GM15510 (cell line): ENCODE data around the gene TCFL5.

ENCODE experiments used
- POLR2A ChIP-seq: IDR thresholded peaks from 3 replicates; pipeline ENCODE4 v1.6.1; 2011; ENCODE audit warnings: borderline replicate concordance; ENCODE audit not compliant: insufficient read length; ENCODE audit errors: extremely low read depth

The TCFL5 gene

DNA sequence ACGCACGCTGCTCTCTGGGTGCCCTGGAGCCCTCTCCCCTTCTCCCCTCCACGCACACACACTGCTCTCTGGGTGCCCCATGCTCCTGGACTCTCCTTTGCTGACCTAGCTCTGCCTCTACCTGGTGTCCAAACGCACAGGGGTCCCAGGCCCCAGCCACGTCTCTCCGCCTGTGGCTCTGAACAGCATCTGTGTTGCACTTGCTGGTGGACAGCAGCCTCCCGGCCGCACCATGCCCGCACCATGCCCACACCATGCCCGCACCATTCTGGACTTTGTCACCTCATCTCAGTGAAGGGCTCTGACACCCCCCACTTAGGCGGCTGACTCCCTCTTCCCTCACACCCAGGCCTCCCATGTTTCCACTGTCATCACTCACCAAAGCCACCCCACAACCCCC lies 21.8 kb downstream of the TCFL5 start:
- no peak for TF ChIP-seq POLR2A

DNA sequence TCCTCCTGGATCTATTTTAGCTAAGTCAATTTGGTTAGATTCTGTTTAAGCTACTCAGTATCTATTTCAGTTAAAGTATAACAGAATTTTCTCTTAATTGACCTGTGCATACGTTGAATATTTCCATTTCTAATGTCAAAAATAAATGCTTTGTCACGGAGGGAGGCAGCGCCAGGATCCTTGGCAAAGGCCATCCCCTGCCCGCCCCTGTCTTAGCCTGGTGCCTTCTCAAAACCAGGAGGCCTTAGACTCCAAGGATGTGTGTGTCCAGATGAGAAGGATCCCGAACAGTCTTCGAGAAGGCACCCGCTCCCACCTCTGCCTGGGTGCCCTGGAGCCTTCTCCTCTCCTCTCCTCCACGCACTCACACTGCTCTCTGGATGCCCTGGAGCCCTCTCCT lies 22.4 kb downstream of the TCFL5 start:
- no peak for TF ChIP-seq POLR2A

DNA sequence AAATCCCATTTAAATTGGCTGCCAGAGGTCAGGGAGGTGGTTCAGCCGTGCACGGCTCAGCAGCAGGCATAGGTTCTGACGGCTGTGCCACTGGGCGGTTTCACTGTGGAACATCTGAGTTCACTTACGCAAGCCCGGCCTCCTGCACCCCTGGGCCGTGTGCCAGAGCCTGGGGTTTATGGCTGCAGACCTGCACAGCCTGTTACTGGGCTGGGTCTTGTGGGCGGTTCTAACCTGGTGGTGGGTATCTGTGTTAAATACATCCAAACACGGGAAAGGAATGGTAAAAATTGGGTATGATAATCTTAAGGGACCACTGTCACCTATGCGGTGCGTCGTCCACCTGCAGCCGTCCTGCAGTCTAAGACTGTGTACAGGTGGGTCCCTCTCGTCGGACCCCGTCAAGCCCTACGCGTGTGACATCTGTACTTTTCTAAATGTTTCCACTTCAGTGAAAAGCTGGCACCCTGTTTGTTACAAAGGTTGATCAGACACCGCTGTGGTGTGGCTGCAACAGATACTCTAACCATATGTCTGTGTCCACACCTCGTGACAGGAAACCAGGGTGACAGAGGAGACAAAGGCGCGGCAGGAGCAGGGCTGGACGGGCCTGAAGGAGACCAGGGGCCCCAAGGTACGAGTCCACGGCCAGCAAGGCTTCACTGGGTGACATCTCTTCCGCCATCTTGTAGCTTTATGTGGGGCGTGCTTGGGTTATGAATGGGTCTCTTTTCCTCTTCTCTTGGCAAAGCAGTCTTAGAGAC lies 23.3 kb downstream of the TCFL5 start:
- no peak for TF ChIP-seq POLR2A

DNA sequence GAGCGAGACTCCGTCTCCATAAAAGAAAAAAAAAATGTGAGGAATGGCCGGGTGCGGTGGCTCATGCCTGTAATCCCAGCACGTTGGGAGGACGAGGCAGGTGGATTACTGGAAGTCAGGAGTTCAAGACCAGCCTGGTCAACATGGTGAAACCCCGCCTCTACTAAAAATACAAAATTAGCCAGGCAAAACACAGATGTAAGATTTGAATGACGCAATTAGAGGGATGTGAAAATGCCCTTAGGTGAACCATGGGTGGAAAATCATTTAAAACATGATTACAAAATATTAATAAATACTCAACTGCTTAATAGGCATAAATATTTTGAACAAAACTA lies 23.9 kb downstream of the TCFL5 start:
- no peak for TF ChIP-seq POLR2A

DNA sequence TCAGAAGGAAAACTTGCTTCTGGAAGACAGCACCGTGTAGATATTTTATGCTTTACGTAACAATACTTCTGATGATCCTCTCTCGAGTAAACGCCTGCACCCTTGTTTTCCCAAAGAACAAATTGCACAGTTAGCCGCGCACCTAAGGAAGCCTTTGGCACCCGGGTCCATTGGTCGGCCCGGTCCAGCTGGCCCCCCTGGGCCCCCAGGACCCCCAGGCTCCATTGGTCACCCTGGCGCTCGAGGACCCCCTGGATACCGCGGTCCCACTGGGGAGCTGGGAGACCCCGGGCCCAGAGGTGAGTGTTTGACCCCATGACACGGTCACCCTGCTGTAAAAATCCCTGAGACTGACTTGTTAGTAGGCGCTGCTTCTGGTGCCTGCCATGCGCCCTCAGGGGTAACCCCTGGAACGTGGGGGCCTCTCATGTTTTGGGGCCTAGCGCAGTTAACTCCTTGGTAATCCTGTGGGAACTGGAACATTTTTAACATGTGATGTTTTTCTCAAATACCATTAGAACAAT lies 24.6 kb downstream of the TCFL5 start:
- TF ChIP-seq POLR2A, result no peak

DNA sequence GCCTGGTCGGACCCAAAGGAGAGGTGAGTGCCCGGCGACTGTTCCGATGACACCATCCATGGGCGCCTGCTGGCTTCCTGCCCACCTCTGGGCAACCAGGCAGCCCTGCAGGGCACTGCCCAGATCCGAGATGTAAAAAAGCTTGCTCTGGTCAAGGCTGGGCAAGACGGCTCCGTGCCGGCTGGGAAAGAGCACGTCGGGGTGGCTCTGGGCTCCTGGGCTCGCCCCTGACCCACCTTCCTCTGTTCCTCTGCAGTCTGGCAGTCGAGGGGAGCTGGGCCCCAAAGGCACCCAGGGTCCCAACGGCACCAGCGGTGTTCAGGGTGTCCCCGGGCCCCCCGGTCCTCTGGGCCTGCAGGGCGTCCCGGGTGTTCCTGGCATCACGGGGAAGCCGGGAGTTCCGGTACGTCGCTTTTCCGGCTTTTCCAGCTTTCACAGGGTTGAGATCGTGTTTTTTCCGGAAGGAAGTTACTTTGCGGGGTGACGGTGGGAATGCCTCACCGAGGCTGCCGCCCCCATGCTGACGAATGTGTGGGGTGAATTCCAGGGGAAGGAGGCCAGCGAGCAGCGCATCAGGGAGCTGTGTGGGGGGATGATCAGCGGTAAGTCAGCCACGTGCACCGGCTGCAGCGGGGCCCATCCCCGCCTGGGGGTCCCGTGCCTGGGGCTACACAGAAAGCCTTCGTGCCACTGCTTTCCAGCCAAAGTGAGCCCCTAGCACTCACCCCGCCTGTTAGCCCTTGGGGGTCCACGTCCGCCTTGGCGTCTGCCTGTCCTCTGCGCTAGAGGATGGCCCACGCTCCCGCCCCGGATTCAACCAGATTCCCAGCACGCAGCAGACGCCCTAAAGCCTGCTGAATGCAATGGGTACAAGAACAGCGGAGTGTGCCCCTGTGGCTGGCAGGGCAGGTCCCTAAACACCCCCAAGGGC lies 25.4 kb downstream of the TCFL5 start:
- no peak for TF ChIP-seq POLR2A

DNA sequence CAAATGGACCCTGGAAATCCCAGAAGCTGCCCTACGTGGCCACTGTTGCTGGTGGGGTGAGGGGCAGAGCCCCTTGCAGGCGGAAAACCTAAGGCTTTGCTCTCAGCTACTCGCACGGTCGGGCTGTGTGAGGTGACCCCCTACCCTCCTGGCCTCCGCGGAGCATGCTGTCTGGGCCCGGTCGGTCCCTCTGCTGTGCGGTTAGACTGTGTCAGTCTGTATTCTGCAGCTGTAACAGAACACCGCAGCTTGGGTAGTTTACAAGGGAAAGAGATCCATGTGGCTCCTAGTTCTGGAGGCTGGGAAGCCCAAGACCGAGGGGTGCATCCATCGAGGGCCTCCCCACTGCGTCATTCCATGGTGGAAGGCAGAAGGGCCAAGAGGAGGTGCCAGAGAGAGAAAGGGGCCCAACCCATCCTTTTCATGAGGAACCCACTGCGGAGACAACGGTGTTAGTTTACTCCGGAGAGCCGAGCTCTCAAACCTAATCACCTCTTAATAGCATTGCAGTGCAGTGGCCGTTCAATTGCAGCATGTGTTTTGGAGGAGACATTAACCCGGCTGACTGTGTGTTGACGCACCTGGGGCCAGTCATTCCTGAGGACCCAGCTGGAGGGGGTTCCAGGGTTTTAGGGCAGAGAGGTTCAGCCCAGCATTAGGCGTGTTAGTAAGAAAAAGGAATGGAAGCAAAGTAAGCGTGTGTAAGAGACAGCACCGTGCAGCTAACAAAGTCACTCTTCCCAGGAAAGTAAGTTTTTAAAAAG lies 26.5 kb downstream of the TCFL5 start:
- TF ChIP-seq POLR2A, result no peak

DNA sequence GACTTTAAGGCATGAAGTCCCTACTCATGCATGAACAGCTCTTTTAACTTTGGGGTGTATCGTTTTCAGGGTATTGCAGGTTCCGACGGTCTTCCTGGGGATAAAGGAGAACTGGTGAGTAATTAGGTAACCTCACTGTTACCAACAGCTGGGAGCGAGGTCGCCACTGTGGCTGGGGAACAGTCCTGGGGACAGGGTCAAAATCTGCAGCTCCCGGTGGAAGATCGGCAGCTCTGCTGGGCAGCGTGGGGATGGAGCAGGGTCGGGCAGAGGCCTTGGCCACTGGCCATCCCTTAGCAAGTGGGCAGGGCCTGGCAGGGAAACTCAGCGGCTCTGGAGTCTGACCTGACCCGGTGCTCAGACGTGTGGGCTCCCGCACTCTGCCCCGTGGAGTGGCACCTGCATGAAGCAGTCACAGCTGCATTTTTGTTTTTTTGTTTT lies 28.7 kb downstream of the TCFL5 start:
- no peak for TF ChIP-seq POLR2A

DNA sequence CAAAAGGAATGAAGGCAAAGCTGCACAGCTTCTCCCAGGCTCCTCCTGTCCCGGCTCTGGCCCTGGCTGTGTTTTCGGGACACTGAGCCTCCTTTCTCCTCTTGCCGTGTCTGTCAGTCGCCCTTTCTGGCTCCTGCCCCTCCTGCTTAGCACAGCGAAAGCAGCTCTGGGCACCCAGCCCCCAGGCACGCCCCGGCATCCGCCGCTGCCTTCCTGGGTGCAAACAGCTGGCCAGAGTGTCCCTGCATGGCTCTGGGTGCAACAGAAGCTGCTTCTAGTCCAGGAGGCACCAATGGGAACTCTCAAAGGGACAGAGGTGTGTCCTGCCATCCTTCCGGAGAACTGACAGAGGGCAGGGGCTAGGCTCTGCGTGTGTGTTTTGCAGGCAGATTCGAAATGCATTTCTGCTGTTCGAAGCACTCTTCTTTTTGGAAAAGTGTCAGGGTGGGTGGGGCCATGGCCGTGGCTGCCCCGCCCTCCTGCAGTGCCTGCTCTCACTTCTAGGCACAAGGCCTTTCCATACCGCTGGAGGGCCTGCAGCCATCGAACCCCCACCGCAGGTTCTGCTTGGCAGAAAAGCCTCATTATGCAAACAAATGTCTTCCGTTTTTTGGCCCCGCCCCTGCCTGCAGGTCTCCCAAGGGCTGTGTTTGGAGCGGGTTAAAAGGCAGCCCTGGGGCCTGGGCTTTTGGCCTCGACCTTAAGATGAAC lies 29.3 kb downstream of the TCFL5 start:
- no peak for TF ChIP-seq POLR2A

DNA sequence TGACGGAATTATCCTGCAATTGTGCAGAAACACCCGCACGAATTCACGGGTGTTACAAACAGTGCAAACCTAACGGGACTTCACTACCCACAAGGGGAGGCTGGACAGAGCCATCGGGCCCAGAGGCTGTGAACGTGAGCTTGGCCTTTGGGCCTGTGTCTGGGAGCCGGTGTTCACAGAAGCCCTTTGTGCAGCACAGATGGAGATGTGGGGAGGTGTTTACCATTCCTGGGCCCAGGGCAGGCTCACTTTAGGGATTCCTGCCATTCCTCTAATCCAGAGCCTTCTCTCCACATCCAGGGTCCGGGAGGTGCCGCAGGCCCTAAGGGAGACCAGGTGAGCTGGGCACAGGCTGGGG lies 29.8 kb downstream of the TCFL5 start:
- TF ChIP-seq POLR2A, result no peak

DNA sequence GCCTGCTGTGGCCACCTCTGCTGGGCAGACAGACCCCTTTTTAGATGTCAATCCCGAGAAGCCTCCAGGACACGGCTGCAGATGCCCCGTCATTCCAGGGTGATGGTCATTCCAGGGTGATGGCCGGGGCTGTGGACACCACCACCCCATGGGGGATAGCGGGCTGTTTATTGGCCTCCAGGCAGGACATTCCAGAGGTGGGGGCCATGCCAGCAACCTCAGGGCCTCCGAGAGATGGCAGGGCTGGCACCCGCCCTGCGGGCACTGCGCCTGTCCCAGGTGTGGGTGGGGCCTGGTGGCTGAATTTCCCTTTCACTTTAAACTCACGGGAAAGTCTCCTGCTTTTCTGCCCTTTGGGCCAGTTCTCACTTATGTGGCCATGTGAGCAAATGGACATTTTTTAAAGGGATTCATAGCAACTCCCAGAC lies 30.2 kb downstream of the TCFL5 start:
- TF ChIP-seq POLR2A, result no peak

DNA sequence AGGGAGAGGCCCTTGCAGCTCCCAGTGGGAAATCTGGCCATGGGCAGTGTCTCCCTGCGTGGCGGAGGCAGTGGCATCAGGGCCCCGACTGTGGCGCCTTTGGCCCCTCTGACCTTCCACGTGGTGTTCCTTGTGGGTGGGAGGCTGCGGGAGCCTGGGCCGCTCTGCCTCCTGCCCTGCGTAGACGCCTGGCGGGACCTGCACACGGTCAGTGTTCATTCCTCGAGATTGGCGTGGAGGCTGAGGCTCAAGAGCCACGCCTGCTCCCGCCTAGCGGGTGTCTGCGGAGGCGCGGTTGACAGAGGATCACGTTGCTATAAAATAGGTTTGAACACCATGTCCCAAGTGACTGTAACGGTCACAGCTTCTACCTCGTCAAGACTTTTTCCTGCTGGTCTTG lies 30.8 kb downstream of the TCFL5 start:
- TF ChIP-seq POLR2A, result no peak

DNA sequence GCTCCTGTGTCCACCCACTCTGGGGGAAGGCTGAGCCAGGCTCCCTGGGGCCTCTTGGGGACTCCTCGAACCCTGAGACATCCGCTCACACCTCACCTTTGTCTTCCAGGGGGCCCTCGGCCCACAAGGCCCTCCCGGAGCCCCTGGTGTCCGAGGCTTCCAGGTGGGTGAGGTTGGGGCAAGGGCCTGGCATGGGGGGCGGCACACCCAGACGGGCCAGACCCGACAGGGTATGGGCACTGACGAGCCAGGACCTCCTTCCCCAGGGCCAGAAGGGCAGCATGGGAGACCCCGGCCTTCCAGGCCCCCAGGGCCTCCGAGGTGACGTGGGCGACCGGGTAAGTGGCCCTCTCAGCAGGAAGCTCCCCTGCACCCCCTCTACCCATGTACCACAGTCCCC lies 31.4 kb downstream of the TCFL5 start:
- TF ChIP-seq POLR2A, result no peak

DNA sequence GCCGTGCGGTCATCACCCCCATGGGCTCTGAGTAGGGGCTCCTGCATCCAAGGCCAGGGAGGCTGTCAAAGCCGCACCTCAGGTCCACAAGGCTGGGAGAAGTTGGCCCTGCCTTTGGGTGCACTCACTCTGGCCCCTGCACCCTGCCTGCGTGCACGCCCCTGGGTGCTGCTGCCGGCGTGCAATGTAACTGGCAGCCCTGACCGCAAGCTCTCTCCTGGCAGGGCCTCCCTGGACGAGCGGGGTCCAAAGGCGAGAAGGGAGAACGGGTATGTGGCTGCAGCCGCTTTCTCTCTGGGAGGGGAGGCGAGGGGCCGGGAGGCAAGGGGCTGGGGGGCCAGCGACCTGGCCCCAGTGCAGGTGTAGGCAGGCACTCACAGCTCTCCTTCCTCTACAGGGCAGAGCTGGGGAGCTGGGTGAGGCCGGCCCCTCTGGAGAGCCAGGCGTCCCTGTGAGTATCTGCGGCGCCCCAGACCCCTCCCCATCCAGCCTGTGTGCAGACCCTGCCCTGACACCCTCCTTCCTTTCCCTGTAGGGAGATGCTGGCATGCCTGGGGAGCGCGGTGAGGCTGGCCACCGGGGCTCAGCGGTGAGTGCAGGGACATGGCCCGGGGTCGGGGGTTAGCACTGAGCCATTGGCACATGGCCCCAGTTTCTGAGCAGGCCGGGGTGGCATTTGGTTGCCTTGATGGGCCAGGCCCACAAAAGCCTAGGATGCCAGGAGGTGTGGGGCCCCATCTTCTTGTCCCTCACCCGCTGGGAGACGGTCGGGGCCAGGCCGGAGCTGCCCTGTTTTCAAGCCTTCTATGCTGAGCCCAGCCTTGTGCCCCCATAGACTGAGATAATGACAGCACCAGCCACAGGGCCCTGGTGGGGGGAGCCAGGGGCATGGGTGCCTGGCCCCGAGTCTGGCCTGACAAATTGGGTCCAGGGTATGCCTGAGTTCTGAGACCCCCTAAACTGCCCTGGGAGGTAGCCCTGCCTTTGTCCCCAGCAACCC lies 32.1 kb downstream of the TCFL5 start:
- TF ChIP-seq POLR2A, result no peak
